GM12864 (cell line): ENCODE measurements around the gene BBOX1.

ENCODE experiments used
- DNase-seq: peaks from one replicate; pipeline ENCODE4 v3.0.0-alpha.2; 2011; ENCODE audit warnings: low read depth
- H3K4me3 ChIP-seq: 2 replicates; pipeline ENCODE4 v1.5.1; 2011; ENCODE audit warnings: mild to moderate bottlenecking, low read depth, low read length, control low read depth
- TF ChIP-seq, protein P1 (sequence below): IDR thresholded peaks from 2 replicates; pipeline ENCODE4 v1.5.1; 2011; ENCODE audit warnings: low read depth, mild to moderate bottlenecking, moderate library complexity, low read length, control low read depth, inconsistent platforms; ENCODE audit errors: missing control alignments

Gene BBOX1

DNA sequence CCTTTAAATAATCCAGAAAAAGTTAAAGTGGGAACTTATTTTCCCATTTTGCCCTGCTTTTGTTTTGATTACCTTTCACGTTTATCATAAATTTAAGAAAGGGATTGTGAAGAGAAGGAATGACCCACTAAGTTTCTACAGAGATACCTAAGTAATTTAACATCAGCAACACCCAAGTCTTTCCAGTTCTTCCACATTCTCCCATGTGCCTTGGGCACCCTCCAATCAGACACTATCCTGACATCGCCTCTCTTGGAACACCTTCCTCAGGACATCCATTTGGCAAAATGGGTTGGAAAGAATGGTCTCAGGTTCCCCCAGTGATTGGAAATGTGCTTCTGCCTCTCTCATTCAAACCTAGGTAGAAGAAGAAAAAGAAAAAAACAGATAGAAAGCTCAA is 6.3 kb downstream of the BBOX1 start:
- DNase-seq: no peak
- H3K4me3 ChIP-seq: no peak overlapping the region
- TF ChIP-seq, protein P1, sequence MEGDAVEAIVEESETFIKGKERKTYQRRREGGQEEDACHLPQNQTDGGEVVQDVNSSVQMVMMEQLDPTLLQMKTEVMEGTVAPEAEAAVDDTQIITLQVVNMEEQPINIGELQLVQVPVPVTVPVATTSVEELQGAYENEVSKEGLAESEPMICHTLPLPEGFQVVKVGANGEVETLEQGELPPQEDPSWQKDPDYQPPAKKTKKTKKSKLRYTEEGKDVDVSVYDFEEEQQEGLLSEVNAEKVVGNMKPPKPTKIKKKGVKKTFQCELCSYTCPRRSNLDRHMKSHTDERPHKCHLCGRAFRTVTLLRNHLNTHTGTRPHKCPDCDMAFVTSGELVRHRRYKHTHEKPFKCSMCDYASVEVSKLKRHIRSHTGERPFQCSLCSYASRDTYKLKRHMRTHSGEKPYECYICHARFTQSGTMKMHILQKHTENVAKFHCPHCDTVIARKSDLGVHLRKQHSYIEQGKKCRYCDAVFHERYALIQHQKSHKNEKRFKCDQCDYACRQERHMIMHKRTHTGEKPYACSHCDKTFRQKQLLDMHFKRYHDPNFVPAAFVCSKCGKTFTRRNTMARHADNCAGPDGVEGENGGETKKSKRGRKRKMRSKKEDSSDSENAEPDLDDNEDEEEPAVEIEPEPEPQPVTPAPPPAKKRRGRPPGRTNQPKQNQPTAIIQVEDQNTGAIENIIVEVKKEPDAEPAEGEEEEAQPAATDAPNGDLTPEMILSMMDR: no peak

DNA sequence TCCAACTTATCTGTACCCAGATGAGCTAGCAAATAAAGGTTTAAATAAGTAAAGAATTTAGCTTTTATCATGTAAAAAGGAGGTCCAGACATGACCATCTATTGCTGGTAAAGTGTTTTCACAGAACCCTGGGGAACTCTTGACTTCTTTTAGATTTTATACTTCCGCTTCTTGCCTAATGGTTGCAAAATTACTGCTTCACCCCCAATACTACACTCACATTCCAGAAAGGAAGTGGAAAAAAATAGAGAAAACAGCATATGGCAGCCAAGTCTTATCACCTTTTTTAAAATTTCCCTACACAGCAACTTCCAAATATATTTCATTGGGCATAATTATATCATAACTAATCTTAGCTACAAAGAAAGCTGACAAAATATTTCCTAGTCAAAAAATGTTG is 12.1 kb downstream of the BBOX1 start:
- no peak for DNase-seq
- TF ChIP-seq, protein P1: no peak
- no peak overlapping the region for H3K4me3 ChIP-seq

DNA sequence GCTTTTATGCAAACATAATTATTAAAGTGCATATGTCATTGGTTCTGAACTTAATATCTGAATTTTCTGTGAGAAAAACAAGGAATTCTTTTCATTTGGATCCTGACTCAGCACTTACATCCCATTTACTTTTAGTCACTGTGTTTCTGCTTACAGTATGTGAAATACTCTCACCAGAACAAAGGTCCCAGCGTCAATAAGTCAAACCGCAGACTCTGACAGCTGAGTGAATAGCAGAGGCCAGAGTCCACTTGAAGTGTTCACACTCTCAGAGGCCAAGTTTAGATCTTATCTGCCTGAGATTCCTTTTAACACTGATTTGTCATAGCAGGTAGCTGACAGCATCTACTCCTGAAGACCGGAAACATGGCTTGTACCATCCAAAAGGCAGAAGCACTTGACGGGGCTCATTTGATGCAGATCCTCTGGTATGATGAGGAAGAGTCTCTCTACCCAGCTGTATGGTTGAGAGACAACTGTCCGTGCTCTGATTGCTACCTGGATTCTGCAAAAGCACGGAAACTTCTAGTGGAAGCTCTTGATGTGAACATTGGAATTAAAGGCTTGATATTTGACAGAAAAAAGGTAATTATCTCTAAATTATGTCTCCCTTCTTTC is 14.6 kb downstream of the BBOX1 start:
- no peak for DNase-seq
- TF ChIP-seq, protein P1: no peak
- no peak overlapping the region for H3K4me3 ChIP-seq

DNA sequence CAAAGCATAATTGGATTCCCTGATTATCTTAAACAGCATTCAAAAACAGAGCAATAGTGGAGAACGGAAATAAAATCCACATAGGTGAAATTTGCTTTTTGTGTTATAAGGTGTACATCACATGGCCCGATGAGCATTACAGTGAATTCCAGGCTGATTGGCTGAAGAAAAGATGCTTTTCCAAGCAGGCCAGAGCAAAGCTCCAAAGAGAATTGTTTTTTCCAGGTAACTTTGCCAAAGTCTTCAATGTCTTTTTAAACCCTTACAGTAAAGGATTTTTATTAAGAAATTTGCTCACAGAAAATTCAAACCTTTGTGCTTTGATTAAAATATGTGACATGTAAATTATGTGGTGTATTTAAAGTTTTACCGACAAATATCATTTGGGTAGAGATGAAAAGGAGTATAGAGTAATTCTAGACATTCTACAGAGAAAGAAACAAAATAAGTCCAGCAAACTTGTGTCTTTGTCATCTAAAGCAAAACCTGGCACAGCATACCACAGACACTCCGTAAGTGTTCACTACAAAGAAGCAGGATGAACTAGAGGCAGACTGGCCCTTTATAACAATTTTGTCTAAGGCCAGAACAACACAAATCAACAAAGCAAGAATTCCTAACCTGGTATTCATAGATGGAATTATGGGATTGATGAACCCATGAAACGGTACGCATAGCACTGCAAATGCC is 16.6 kb downstream of the BBOX1 start:
- no peak overlapping the region for H3K4me3 ChIP-seq
- TF ChIP-seq, protein P1: no peak
- no peak for DNase-seq

DNA sequence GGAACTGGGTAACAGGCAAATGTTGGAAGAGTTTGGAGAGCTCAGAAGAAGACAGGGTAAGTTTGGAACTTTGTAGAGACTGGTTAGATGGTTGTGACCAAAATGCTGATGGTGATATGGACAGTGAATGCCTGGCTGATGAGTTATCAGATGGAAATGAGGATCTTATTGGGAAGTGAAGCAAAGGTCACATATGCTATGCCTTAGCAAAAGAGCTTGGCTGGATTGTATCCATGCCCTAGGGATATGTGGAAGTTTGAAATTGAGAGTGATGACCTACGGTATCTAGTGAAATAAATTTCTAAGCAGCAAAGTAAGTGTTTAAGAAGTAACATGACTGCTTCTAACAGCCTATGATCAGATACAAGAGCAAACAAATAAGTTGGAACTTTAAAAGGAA is 17.8 kb downstream of the BBOX1 start:
- TF ChIP-seq, protein P1: no peak
- H3K4me3 ChIP-seq: no peak overlapping the region
- DNase-seq: no peak

DNA sequence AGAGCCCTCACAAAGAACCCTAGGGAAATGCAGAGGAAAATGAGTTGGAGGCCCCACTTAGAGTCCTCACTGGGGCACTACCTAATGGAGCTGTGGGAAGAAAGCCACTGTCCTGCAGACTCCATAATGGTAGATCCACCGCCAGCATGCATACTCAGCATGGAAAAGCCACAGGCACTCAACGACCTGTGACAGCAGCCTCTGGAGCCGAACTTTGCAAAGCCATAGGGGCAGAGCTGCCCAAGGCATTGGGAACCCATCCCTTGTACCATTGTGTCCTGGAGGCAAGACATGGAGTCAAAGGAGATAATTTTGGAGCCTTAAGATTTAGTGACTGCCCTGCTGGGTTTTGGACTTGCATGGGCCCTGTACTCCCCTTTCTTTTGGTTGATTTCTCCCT is 18.8 kb downstream of the BBOX1 start:
- TF ChIP-seq, protein P1: no peak
- no peak for DNase-seq
- no peak overlapping the region for H3K4me3 ChIP-seq

DNA sequence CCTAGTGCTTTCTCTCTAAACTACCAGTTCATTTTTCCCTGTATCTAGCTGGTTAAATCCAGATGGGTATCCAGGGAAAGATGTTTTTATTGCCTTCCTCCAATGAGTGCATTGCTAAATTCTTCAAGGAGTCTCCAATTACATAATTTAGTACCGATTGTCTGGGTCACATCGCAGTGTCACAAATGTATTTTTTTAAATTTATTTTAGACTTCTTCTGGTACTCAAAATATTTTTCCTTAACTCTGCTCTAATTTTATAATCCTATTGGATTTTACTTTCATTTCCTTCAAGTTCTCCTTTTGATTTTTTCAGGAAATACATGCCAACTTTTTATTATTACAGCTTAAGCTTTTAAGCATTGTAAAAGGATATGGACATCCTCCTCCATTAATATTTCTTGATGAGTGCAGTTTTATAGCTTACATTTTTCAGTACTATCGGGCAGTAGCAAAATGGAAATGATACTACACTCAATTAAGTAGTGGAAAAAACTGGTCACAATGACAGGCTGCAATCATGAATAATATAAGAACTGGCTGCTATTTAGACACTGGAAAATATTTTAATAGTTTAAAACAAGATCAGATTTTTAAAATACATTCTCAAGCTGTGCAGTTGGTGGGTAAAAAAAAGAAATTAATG is 20.3 kb downstream of the BBOX1 start:
- no peak for DNase-seq
- no peak overlapping the region for H3K4me3 ChIP-seq
- TF ChIP-seq, protein P1: no peak
